Endothelial cell of umbilical vein (primary cell): Measurements from ENCODE around the gene TRIM47. TPM values are rescaled to one million over a fixed set of nuclear protein-coding genes. Genes with fewer than 3 reads are reported as not detected.

Experiments used
- BruUV-seq: library from RNA; stranded (reverse); fragments of 400-500 nt; replicated peaks from 2 replicates; lab custom pipeline; 2021; lab: Mats Ljungman, UMichigan
- CTCF ChIA-PET: fragments of 300-600, 350-600 bp; sonication (Branson Sonifier 250); formaldehyde crosslinking; loops from one replicate; lab custom pipeline; 2021; ENCODE audit warnings: antibody characterized with exemption, inconsistent platforms; lab: Charles Lee
- POLR2A ChIA-PET: fragments of 300-600, 350-600 bp; sonication (Branson Sonifier 250); formaldehyde crosslinking; loops from one replicate; lab custom pipeline; 2021; ENCODE audit warnings: antibody characterized with exemption, inconsistent platforms; lab: Charles Lee
- DNase-seq: peaks from one replicate; pipeline ENCODE4 v3.0.0-alpha.2; 2011; ENCODE audit warnings: low read depth, low spot score
- FAIRE-seq: peaks from 2 replicates; lab custom pipeline; 2011; peaks lifted over from hg19 to GRCh38; lab: Jason Lieb, UNC
- H2AFZ ChIP-seq: 2 replicates; pipeline ENCODE4 v1.6.0; 2012; ENCODE audit warnings: low read depth, low read length, control low read depth, inconsistent platforms
- H3K27ac ChIP-seq: 2 replicates; pipeline ENCODE4 v1.5.1; 2011; ENCODE audit warnings: low read depth, mild to moderate bottlenecking, control low read depth, low read length, moderate library complexity; ENCODE audit not compliant: insufficient read depth
- H3K27me3 ChIP-seq, 2 experiments: 2 replicates each; pipeline versions ENCODE4 v1.6.0 to v1.6.1; 2011; ENCODE audit warnings: low read length in 2 of 2, mixed read lengths in 1 of 2; ENCODE audit not compliant: control insufficient read depth in 2 of 2, insufficient read depth in 2 of 2
- H3K36me3 ChIP-seq, 2 experiments: 2 replicates in 1 of 2; 3 replicates in 1 of 2; pipeline ENCODE4 v1.5.1; 2011; ENCODE audit warnings: low read length in 2 of 2, mild to moderate bottlenecking in 1 of 2, moderate library complexity in 1 of 2; ENCODE audit not compliant: control insufficient read depth in 2 of 2, insufficient read depth in 2 of 2; ENCODE audit errors: extremely low read depth in 1 of 2
- H3K4me1 ChIP-seq: 3 replicates; pipeline ENCODE4 v1.5.1; 2011; ENCODE audit warnings: mild to moderate bottlenecking, low read length; ENCODE audit not compliant: control insufficient read depth, insufficient read depth; ENCODE audit errors: extremely low read depth
- H3K4me2 ChIP-seq: 2 replicates; pipeline ENCODE4 v1.6.1; 2011; ENCODE audit warnings: low read length, control low read depth, mixed read lengths; ENCODE audit not compliant: insufficient read depth
- H3K4me3 ChIP-seq, 3 experiments: fragments of 200-600 bp in 1 of 3; sonication (generic), shearing (Covaris generic) in 1 of 3; replicated peaks in 1 of 3; 2 replicates each; pipeline ENCODE4 v1.5.1; 2011 to 2016; ENCODE audit warnings: control low read depth in 3 of 3, low read length in 3 of 3, mild to moderate bottlenecking in 2 of 3, inconsistent platforms in 1 of 3, low read depth in 1 of 3, moderate library complexity in 1 of 3; ENCODE audit not compliant: insufficient read depth in 1 of 3
- H3K79me2 ChIP-seq: 2 replicates; pipeline ENCODE4 v1.6.0; 2012; ENCODE audit warnings: low read length, inconsistent platforms; ENCODE audit not compliant: control insufficient read depth, insufficient read depth
- H3K9ac ChIP-seq: replicated peaks from 2 replicates; pipeline ENCODE3; 2011; ENCODE audit warnings: low read length, control low read depth; ENCODE audit not compliant: insufficient read depth; ENCODE audit errors: extremely low read depth
- H3K9me1 ChIP-seq: replicated peaks from 3 replicates; pipeline ENCODE4 v1.6.0; 2011; ENCODE audit warnings: mild to moderate bottlenecking, low read length; ENCODE audit not compliant: control insufficient read depth, insufficient read depth; ENCODE audit errors: extremely low read depth
- H3K9me3 ChIP-seq: replicated peaks from 2 replicates; pipeline ENCODE4 v1.5.1; 2012; ENCODE audit warnings: low read length, inconsistent platforms; ENCODE audit not compliant: control insufficient read depth, insufficient read depth
- H4K20me1 ChIP-seq: replicated peaks from 2 replicates; pipeline ENCODE3; 2011; ENCODE audit warnings: mild to moderate bottlenecking, low read length; ENCODE audit not compliant: control insufficient read depth, insufficient read depth; ENCODE audit errors: extremely low read depth
- EZH2 ChIP-seq: IDR thresholded peaks from 2 replicates; pipeline ENCODE4 v1.6.1; 2012; ENCODE audit warnings: borderline replicate concordance, low read depth, mild to moderate bottlenecking, moderate library complexity, low read length, inconsistent platforms; ENCODE audit not compliant: severe bottlenecking
- FOS ChIP-seq: IDR thresholded peaks from 2 replicates; pipeline ENCODE4 v1.6.1; 2011; ENCODE audit warnings: mild to moderate bottlenecking, low read length, moderate library complexity, borderline replicate concordance; ENCODE audit not compliant: insufficient read depth
- GATA2 ChIP-seq: IDR thresholded peaks from 2 replicates; pipeline ENCODE4 v1.7.0; 2011; ENCODE audit warnings: low read depth, mild to moderate bottlenecking, moderate library complexity, mixed read lengths, low read length; ENCODE audit not compliant: insufficient read length, insufficient read depth
- JUN ChIP-seq: IDR thresholded peaks from 2 replicates; pipeline ENCODE4 v1.6.1; 2011; ENCODE audit warnings: borderline replicate concordance, low read depth; ENCODE audit not compliant: insufficient read length, insufficient read depth
- MYC ChIP-seq: IDR thresholded peaks from one replicate; pipeline ENCODE4 v1.6.1; 2011; ENCODE audit warnings: mild to moderate bottlenecking, low read depth, low read length
- POLR2A ChIP-seq: IDR thresholded peaks from 2 replicates; pipeline ENCODE4 v1.6.1; 2012; ENCODE audit warnings: low read depth, mild to moderate bottlenecking, control low read depth, low read length
- POLR2AphosphoS5 ChIP-seq: IDR thresholded peaks from 2 replicates; pipeline ENCODE4 v1.6.1; 2012; ENCODE audit warnings: low read depth, mild to moderate bottlenecking, control low read depth, low read length, moderate library complexity; ENCODE audit not compliant: insufficient read depth
- dilution Hi-C: fragments of 300-500 bp; cut with MboI; formaldehyde crosslinking; loops from one replicate; pipeline ENCODE4 v1.15.0; 2019; ENCODE audit warnings: low sequenced_read_pairs; ENCODE audit not compliant: extremely low pct_ligation_motif_present
- intact Hi-C: fragments of 100-400 bp; cut with micrococcal nuclease; formaldehyde crosslinking; loops from one replicate; pipeline ENCODE4 v1.10.0; 2022
- polyA plus RNA-seq, 4 experiments: library from polyadenylated mRNA; depleted of rRNA in 3 of 4; stranded (reverse) in 3 of 4; unstranded in 1 of 4; fragments of >200 nt; gene quantifications; 2 replicates each; pipeline versions ENCODE4 v1.2.1 to v1.2.3, GENCODE V29; 2011 to 2012; ENCODE audit warnings: missing spikeins in 1 of 4
- total RNA-seq: library from RNA; stranded (reverse); gene quantifications from 2 replicates; pipeline ENCODE4 v1.2.3, GENCODE V29; 2021
- TF ChIP-seq, protein P1 (sequence below): IDR thresholded peaks from 2 replicates; pipeline ENCODE4 v1.6.1; 2011; ENCODE audit not compliant: insufficient read depth, insufficient read length
- TF ChIP-seq, protein P2 (sequence below), 2 donors: IDR thresholded peaks; 1 replicate in 1 of 2; 2 replicates in 1 of 2; pipeline ENCODE4 v1.5.1; 2011; ENCODE audit warnings: low read length in 2 of 2, mild to moderate bottlenecking in 2 of 2, moderate library complexity in 2 of 2, control low read depth in 1 of 2, inconsistent platforms in 1 of 2, low read depth in 1 of 2; ENCODE audit not compliant: insufficient read depth in 1 of 2; ENCODE audit errors: extremely low read depth in 1 of 2

TRIM47 gene
- total and polyA plus RNA-seq, 2 donors (not counting 3 experiments of a cell fraction or from before 2014, with no cell fraction given): 67.7 to 75.1 TPM

DNA sequence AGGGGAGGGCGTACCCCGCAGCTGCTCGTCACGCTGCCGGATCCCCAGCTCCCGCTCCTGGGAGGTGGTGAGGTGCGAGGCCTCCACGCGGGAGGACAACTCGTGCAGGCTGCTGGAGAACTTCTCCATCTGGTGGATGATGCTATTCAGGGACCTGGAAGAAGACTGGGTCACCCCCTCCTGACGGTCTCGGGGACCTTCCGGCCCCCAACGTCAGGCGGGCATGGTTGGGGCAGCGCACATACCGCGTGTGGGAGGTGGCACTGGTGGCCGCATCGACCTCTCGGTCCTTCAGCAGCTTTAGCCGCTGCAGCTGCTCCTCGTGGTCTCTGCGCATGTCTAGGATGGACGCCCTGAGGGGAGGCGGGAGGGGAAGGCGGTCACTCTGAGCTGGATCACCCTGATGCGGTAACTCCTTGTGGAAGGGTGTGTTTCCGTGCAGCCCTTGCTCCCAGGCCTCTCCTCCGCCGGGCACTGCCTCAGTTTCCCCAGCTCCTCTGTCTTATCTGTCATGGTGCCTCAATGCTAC is 39.6 kb upstream of the TRIM47 start:
- Histone ChIP-seq H3K9ac (no peak overlapping the region), H3K36me3 (no peaks in the 10 kb centered on the region), H3K4me2 (no peak overlapping the region), H3K9me3 (no peaks in the 10 kb centered on the region), H3K9me1 (no peaks in the 10 kb centered on the region), H2AFZ (no peak overlapping the region), H3K27ac (no peak overlapping the region), H3K4me3 (no peak overlapping the region), H3K4me1 (no peaks in the 10 kb centered on the region), H3K27me3 (no peaks in the 10 kb centered on the region), H3K79me2 (no peaks in the 10 kb centered on the region), H4K20me1 (no peaks in the 10 kb centered on the region)
- dilution Hi-C loops (no loop called here), intact Hi-C loops (no loop called here)
- no peak for FAIRE-seq
- ChIA-PET POLR2A (no interaction called here), CTCF (interaction anchor here (4.7 kb wide), 1 partner anchor 10 kb away, joined by 23 read pairs; no protein-coding TSS in a partner anchor)
- no TSS peak for BruUV-seq
- TF ChIP-seq FOS (no peak), EZH2 (no peak), GATA2 (no peak), MYC (no peak), POLR2AphosphoS5 (no peak), POLR2A (no peak), JUN (no peak)
- TF ChIP-seq, protein P1, sequence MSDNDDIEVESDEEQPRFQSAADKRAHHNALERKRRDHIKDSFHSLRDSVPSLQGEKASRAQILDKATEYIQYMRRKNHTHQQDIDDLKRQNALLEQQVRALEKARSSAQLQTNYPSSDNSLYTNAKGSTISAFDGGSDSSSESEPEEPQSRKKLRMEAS: no peak
- TF ChIP-seq, protein P2, sequence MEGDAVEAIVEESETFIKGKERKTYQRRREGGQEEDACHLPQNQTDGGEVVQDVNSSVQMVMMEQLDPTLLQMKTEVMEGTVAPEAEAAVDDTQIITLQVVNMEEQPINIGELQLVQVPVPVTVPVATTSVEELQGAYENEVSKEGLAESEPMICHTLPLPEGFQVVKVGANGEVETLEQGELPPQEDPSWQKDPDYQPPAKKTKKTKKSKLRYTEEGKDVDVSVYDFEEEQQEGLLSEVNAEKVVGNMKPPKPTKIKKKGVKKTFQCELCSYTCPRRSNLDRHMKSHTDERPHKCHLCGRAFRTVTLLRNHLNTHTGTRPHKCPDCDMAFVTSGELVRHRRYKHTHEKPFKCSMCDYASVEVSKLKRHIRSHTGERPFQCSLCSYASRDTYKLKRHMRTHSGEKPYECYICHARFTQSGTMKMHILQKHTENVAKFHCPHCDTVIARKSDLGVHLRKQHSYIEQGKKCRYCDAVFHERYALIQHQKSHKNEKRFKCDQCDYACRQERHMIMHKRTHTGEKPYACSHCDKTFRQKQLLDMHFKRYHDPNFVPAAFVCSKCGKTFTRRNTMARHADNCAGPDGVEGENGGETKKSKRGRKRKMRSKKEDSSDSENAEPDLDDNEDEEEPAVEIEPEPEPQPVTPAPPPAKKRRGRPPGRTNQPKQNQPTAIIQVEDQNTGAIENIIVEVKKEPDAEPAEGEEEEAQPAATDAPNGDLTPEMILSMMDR (IDR thresholded peaks at IDR 0.05; ENCODE audit: extremely low read depth in 1 of 2, insufficient read depth in 1 of 2, low read depth in 1 of 2, low read length in 2 of 2): no peak
- no peak for DNase-seq
